IMR-90 (cell line): ENCODE results near the gene IQSEC1. TPM values are rescaled to one million over a fixed set of nuclear protein-coding genes. Genes with fewer than 3 reads are reported as not detected.

ENCODE experiments used
- ATAC-seq: fragments of 200-7000 bp; cut with Tn5 transposase; 2 replicates; pipeline ENCODE4 v1.9.1; 2020; ENCODE audit warnings: low read depth, mild to moderate bottlenecking, moderate library complexity
- BruUV-seq: library from RNA; stranded (reverse); fragments of 400-500 nt; replicated peaks from 2 replicates; lab custom pipeline; 2021; lab: Mats Ljungman, UMichigan
- CTCF ChIA-PET: fragments of 300-600 bp; formaldehyde crosslinking; extraction: SDS; loops from one replicate; lab custom pipeline; 2021; ENCODE audit warnings: antibody characterized with exemption; lab: Yijun Ruan, JAX
- POLR2A ChIA-PET: fragments of 300-600 bp; sonication (Branson Sonifier 250); formaldehyde crosslinking; loops from one replicate; lab custom pipeline; 2022; ENCODE audit warnings: antibody characterized with exemption; ENCODE audit not compliant: unreplicated experiment; lab: Charles Lee
- DNase-seq: peaks from one replicate; pipeline ENCODE4 v3.0.0; 2013
- H2AFZ ChIP-seq: replicated peaks from 2 replicates; pipeline ENCODE3; 2013; ENCODE audit warnings: low read length, mild to moderate bottlenecking; ENCODE audit not compliant: poor library complexity
- H2AK5ac ChIP-seq: 2 replicates; pipeline ENCODE4 v1.6.1; 2013; ENCODE audit warnings: low read depth, low read length, inconsistent platforms
- H2AK9ac ChIP-seq: replicated peaks from 2 replicates; pipeline ENCODE3; 2013; ENCODE audit warnings: mild to moderate bottlenecking, low read depth, low read length, moderate library complexity; ENCODE audit not compliant: poor library complexity
- H2BK120ac ChIP-seq: 2 replicates; pipeline ENCODE4 v1.6.1; 2013; ENCODE audit warnings: low read depth, low read length, inconsistent platforms
- H2BK15ac ChIP-seq: 3 replicates; pipeline ENCODE4 v1.6.1; 2013; ENCODE audit warnings: low read depth, low read length, inconsistent platforms
- H2BK20ac ChIP-seq: 2 replicates; pipeline ENCODE4 v1.6.1; 2013; ENCODE audit warnings: low read depth, mild to moderate bottlenecking, inconsistent platforms, low read length, moderate library complexity
- H2BK5ac ChIP-seq: 2 replicates; pipeline ENCODE4 v1.6.1; 2013; ENCODE audit warnings: mild to moderate bottlenecking, low read depth, low read length, inconsistent platforms; ENCODE audit not compliant: poor library complexity, severe bottlenecking
- H3K14ac ChIP-seq: replicated peaks from 2 replicates; pipeline ENCODE4 v1.6.1; 2013; ENCODE audit warnings: low read depth, low read length, inconsistent platforms
- H3K18ac ChIP-seq: 2 replicates; pipeline ENCODE4 v1.6.1; 2013; ENCODE audit warnings: low read depth, low read length, control low read depth
- H3K23ac ChIP-seq: 2 replicates; pipeline ENCODE4 v1.6.1; 2013; ENCODE audit warnings: low read depth, low read length, inconsistent platforms
- H3K27ac ChIP-seq: 2 replicates; pipeline ENCODE4 v1.5.1; 2013; ENCODE audit warnings: mild to moderate bottlenecking, control low read depth, low read length; ENCODE audit not compliant: insufficient read depth
- H3K27me3 ChIP-seq: 2 replicates; pipeline ENCODE4 v1.6.1; 2013; ENCODE audit warnings: low read length; ENCODE audit not compliant: control insufficient read depth, insufficient read depth
- H3K36me3 ChIP-seq: 2 replicates; pipeline ENCODE4 v1.6.1; 2013; ENCODE audit warnings: low read length, mixed read lengths; ENCODE audit not compliant: control insufficient read depth, insufficient read depth
- H3K4ac ChIP-seq: 2 replicates; pipeline ENCODE4 v1.6.1; 2013; ENCODE audit warnings: low read depth, low read length, inconsistent platforms
- H3K4me1 ChIP-seq: 2 replicates; pipeline ENCODE4 v1.6.1; 2013; ENCODE audit warnings: low read length, mixed read lengths; ENCODE audit not compliant: control insufficient read depth, insufficient read depth
- H3K4me2 ChIP-seq: 2 replicates; pipeline ENCODE4 v1.6.1; 2013; ENCODE audit warnings: low read depth, mild to moderate bottlenecking, control low read depth, low read length, moderate library complexity
- H3K4me3 ChIP-seq: 2 replicates; pipeline ENCODE4 v1.5.1; 2013; ENCODE audit warnings: low read depth, mild to moderate bottlenecking, control low read depth, low read length, moderate library complexity; ENCODE audit not compliant: insufficient read depth
- H3K56ac ChIP-seq: 2 replicates; pipeline ENCODE4 v1.6.1; 2013; ENCODE audit warnings: low read length, inconsistent platforms; ENCODE audit not compliant: insufficient read depth; ENCODE audit errors: extremely low read depth
- H3K79me1 ChIP-seq, 2 experiments: 2 replicates each; pipeline ENCODE4 v1.6.1; 2013; ENCODE audit warnings: low read length in 2 of 2, inconsistent platforms in 1 of 2, low read depth in 1 of 2
- H3K9ac ChIP-seq: 2 replicates; pipeline ENCODE4 v1.6.1; 2013; ENCODE audit warnings: low read depth, low read length, control low read depth
- H3K9me1 ChIP-seq: 2 replicates; pipeline ENCODE4 v1.6.1; 2013; ENCODE audit warnings: low read length, inconsistent platforms; ENCODE audit not compliant: insufficient read depth
- H3K9me3 ChIP-seq: 2 replicates; pipeline ENCODE4 v1.6.1; 2013; ENCODE audit warnings: low read length; ENCODE audit not compliant: control insufficient read depth, insufficient read depth
- H4K20me1 ChIP-seq: 2 replicates; pipeline ENCODE4 v1.6.1; 2013; ENCODE audit warnings: low read length, inconsistent platforms; ENCODE audit not compliant: insufficient read depth
- H4K5ac ChIP-seq: 2 replicates; pipeline ENCODE4 v1.6.1; 2013; ENCODE audit warnings: mild to moderate bottlenecking, low read depth, low read length, control low read depth
- H4K8ac ChIP-seq, 2 experiments: 2 replicates each; pipeline ENCODE4 v1.6.1; 2013; ENCODE audit warnings: low read depth in 2 of 2, low read length in 2 of 2, control low read depth in 1 of 2, inconsistent platforms in 1 of 2
- H4K91ac ChIP-seq: 2 replicates; pipeline ENCODE4 v1.6.1; 2013; ENCODE audit warnings: low read depth, low read length, inconsistent platforms; ENCODE audit not compliant: insufficient read depth
- BHLHE40 ChIP-seq: fragments of 150-350 bp; IDR thresholded peaks from 2 replicates; pipeline ENCODE4 v1.6.1; 2016; ENCODE audit warnings: mild to moderate bottlenecking, low read depth, low read length
- CEBPB ChIP-seq: IDR thresholded peaks from 2 replicates; pipeline ENCODE4 v1.6.1; 2012; ENCODE audit warnings: low read depth, low read length, improper control_type of control experiment
- ELK1 ChIP-seq: fragments of 150-350 bp; IDR thresholded peaks from 2 replicates; pipeline ENCODE4 v1.6.1; 2016; ENCODE audit warnings: low read depth, mild to moderate bottlenecking, low read length, moderate library complexity, borderline replicate concordance
- FOS ChIP-seq: fragments of 150-350 bp; IDR thresholded peaks from 2 replicates; pipeline ENCODE4 v1.6.1; 2016; ENCODE audit warnings: low read depth, low read length
- MAFK ChIP-seq: IDR thresholded peaks from 2 replicates; pipeline ENCODE4 v1.6.1; 2012; ENCODE audit warnings: low read depth, low read length, improper control_type of control experiment
- MAZ ChIP-seq: IDR thresholded peaks from 2 replicates; pipeline ENCODE4 v1.6.1; 2012; ENCODE audit warnings: low read depth, mild to moderate bottlenecking, low read length, improper control_type of control experiment, moderate library complexity, borderline replicate concordance
- MXI1 ChIP-seq: IDR thresholded peaks from 2 replicates; pipeline ENCODE4 v1.6.1; 2012; ENCODE audit warnings: low read depth, mild to moderate bottlenecking, low read length, moderate library complexity, borderline replicate concordance
- NFE2L2 ChIP-seq: fragments of 150-350 bp; IDR thresholded peaks from 2 replicates; pipeline ENCODE4 v1.6.1; 2016; ENCODE audit warnings: low read depth, mild to moderate bottlenecking, low read length
- POLR2A ChIP-seq: IDR thresholded peaks from 2 replicates; pipeline ENCODE4 v1.6.1; 2012; ENCODE audit warnings: mild to moderate bottlenecking, low read depth, low read length
- RAD21 ChIP-seq: IDR thresholded peaks from 2 replicates; pipeline ENCODE4 v1.6.1; 2012; ENCODE audit warnings: low read length, improper control_type of control experiment
- RCOR1 ChIP-seq: IDR thresholded peaks from 2 replicates; pipeline ENCODE4 v1.6.1; 2012; ENCODE audit warnings: mild to moderate bottlenecking, low read length, improper control_type of control experiment; ENCODE audit not compliant: insufficient replicate concordance
- RFX5 ChIP-seq: IDR thresholded peaks from 2 replicates; pipeline ENCODE4 v1.8.0; 2012; ENCODE audit warnings: low read depth, mild to moderate bottlenecking, low read length, moderate library complexity
- SMC3 ChIP-seq: fragments of 150-350 bp; IDR thresholded peaks from 2 replicates; pipeline ENCODE4 v1.6.1; 2016; ENCODE audit warnings: low read depth, mild to moderate bottlenecking, antibody characterized with exemption, low read length, moderate library complexity
- WGBS, 2 experiments: methylation state at CpG; one replicate each; pipeline versions ENCODE4 v1.1.5 to v1.1.7; 2013; ENCODE audit warnings: missing lambda C conversion rate in 2 of 2; ENCODE audit not compliant: insufficient read length in 1 of 2; ENCODE audit errors: extremely low coverage in 2 of 2; 5-methylcytosine and 5-hydroxymethylcytosine counted together
- dilution Hi-C: fragments of 300-500 bp; cut with HindIII; formaldehyde crosslinking; loops from one replicate; pipeline ENCODE4 v1.14.3; 2018; ENCODE audit warnings: low sequenced_read_pairs; ENCODE audit not compliant: unreplicated experiment
- in situ Hi-C: fragments of 300-500 bp; cut with MboI; formaldehyde crosslinking; loops from 3 replicates; pipeline ENCODE4 v1.14.3; 2019; ENCODE audit warnings: low sequenced_read_pairs, inconsistent platforms, mixed read lengths
- intact Hi-C: fragments of 100-400 bp; cut with micrococcal nuclease; formaldehyde crosslinking; loops from 2 replicates; pipeline ENCODE4 v1.10.0; 2022
- polyA plus RNA-seq, 3 experiments: library from polyadenylated mRNA; depleted of rRNA; stranded (reverse); fragments of >200 nt; gene quantifications; 2 replicates each; pipeline ENCODE4 v1.2.3, GENCODE V29; 2012; ENCODE audit warnings: low replicate concordance in 1 of 3
- total RNA-seq: library from RNA; depleted of rRNA; stranded (reverse); fragments of >200 nt; gene quantifications from 2 replicates; pipeline ENCODE4 v1.2.3, GENCODE V29; 2012
- TF ChIP-seq, protein P1 (sequence below): conservative IDR thresholded peaks from 2 replicates; pipeline ENCODE4 v1.5.1; 2012; ENCODE audit warnings: mild to moderate bottlenecking, low read depth, low read length, improper control_type of control experiment
- TF ChIP-seq, protein P2 (sequence below): fragments of 150-350 bp; IDR thresholded peaks from 2 replicates; pipeline ENCODE4 v1.6.1; 2017; ENCODE audit warnings: mild to moderate bottlenecking, antibody characterized with exemption, low read length, low read depth

Gene IQSEC1
- total and polyA plus RNA-seq, 2 of the 4 experiments (the other 2 are of a cell fraction) = 5.9 to 11.9 TPM

- no peak overlapping the region for H3K14ac ChIP-seq
- no peak overlapping the region for H2AFZ ChIP-seq
- H4K8ac ChIP-seq = no peak overlapping the region
- CTCF ChIA-PET = interaction anchor here (0.5 to 2.2 kb wide), 15 partner anchors 11 to 565 kb away, joined by 3 to 18 read pairs (median 4); partner anchors contain the start of gene HDAC11
- H4K91ac ChIP-seq = no peak overlapping the region
- H3K9ac ChIP-seq = no peak overlapping the region
- H3K9me1 ChIP-seq = no peaks in the 10 kb centered on the region
- WGBS, 2 experiments = 14% methylated on average over 11 of the region's 20 CpGs; no CpG with 5 or more reads in 1 of the 2 experiments
- no peak overlapping the region for H3K18ac ChIP-seq
- H3K4ac ChIP-seq = no peak overlapping the region
- DNase-seq (peak; percentile 60), ATAC-seq (peak; percentile 94)
- no peak overlapping the region for H4K5ac ChIP-seq
- no peak overlapping the region for H2BK15ac ChIP-seq
- POLR2A ChIA-PET = no interaction called here
- dilution Hi-C loops = no loop called here
- no peak overlapping the region for H2AK5ac ChIP-seq
- H3K4me1 ChIP-seq = no peaks in the 10 kb centered on the region
- H3K4me2 ChIP-seq = no peak overlapping the region
- BruUV-seq = no TSS peak
- H3K56ac ChIP-seq = no peak overlapping the region
- intact Hi-C loops = loop anchor here (1.0 kb wide), 3 partner anchors 360 to 558 kb away; no protein-coding TSS in a partner anchor
- no peak overlapping the region for H3K4me3 ChIP-seq
- in situ Hi-C loops = loop anchor here (5.0 kb wide), 1 partner anchor 360 kb away; no protein-coding TSS in a partner anchor
- peaks cover 23% of the 10 kb centered on the region; the same call in 1 of the 2 replicates for H3K27me3 ChIP-seq
- no peaks in the 10 kb centered on the region for H3K36me3 ChIP-seq
- no peak overlapping the region for H2BK20ac ChIP-seq
- no peak overlapping the region for H2AK9ac ChIP-seq
- H2BK5ac ChIP-seq = no peak overlapping the region
- no peaks in the 10 kb centered on the region for H3K79me1 ChIP-seq
- no peaks in the 10 kb centered on the region for H3K9me3 ChIP-seq
- H4K20me1 ChIP-seq = no peaks in the 10 kb centered on the region
- H3K23ac ChIP-seq = no peak overlapping the region
- H2BK120ac ChIP-seq = no peak overlapping the region
- H3K27ac ChIP-seq = no peak overlapping the region
- TF ChIP-seq, protein P1, sequence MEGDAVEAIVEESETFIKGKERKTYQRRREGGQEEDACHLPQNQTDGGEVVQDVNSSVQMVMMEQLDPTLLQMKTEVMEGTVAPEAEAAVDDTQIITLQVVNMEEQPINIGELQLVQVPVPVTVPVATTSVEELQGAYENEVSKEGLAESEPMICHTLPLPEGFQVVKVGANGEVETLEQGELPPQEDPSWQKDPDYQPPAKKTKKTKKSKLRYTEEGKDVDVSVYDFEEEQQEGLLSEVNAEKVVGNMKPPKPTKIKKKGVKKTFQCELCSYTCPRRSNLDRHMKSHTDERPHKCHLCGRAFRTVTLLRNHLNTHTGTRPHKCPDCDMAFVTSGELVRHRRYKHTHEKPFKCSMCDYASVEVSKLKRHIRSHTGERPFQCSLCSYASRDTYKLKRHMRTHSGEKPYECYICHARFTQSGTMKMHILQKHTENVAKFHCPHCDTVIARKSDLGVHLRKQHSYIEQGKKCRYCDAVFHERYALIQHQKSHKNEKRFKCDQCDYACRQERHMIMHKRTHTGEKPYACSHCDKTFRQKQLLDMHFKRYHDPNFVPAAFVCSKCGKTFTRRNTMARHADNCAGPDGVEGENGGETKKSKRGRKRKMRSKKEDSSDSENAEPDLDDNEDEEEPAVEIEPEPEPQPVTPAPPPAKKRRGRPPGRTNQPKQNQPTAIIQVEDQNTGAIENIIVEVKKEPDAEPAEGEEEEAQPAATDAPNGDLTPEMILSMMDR = peak; percentile 80
- TF ChIP-seq MAFK (no peak), SMC3 (peak; percentile 84), CEBPB (no peak), POLR2A (no peak), ELK1 (no peak), MAZ (no peak), RAD21 (peak; percentile 83), RFX5 (no peak), MXI1 (no peak), RCOR1 (no peak), BHLHE40 (no peak), FOS (no peak), NFE2L2 (no peak)
- TF ChIP-seq, protein P2, sequence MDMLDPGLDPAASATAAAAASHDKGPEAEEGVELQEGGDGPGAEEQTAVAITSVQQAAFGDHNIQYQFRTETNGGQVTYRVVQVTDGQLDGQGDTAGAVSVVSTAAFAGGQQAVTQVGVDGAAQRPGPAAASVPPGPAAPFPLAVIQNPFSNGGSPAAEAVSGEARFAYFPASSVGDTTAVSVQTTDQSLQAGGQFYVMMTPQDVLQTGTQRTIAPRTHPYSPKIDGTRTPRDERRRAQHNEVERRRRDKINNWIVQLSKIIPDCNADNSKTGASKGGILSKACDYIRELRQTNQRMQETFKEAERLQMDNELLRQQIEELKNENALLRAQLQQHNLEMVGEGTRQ = no peak
Measured at GRCh38 chr3:13091898-13092611, 18.8 kb upstream of the IQSEC1 start.
